Gastrocnemius medialis (tissue), 4 donors: ENCODE data around the gene RNF19B.

ENCODE experiments used
- POLR2A ChIP-seq, 2 donors: fragments of 450-650 bp; IDR thresholded peaks; one replicate each; pipeline ENCODE4 v1.6.1; 2017; ENCODE audit warnings: antibody characterized with exemption in 2 of 2, mild to moderate bottlenecking in 2 of 2, moderate library complexity in 2 of 2
- TF ChIP-seq, protein P1 (sequence below), 5 experiments: fragments of 450-650 bp in 3 of 5; fragments of 200-600 bp in 2 of 5; sonication (generic) in 2 of 5; IDR thresholded peaks in 4 of 5; conservative IDR thresholded peaks in 1 of 5; 1 replicate in 4 of 5; 2 replicates in 1 of 5; pipeline ENCODE4 v1.5.1; 2016 to 2019; ENCODE audit warnings: antibody characterized with exemption in 5 of 5, mild to moderate bottlenecking in 3 of 5, moderate library complexity in 3 of 5

- TF ChIP-seq, protein P1, sequence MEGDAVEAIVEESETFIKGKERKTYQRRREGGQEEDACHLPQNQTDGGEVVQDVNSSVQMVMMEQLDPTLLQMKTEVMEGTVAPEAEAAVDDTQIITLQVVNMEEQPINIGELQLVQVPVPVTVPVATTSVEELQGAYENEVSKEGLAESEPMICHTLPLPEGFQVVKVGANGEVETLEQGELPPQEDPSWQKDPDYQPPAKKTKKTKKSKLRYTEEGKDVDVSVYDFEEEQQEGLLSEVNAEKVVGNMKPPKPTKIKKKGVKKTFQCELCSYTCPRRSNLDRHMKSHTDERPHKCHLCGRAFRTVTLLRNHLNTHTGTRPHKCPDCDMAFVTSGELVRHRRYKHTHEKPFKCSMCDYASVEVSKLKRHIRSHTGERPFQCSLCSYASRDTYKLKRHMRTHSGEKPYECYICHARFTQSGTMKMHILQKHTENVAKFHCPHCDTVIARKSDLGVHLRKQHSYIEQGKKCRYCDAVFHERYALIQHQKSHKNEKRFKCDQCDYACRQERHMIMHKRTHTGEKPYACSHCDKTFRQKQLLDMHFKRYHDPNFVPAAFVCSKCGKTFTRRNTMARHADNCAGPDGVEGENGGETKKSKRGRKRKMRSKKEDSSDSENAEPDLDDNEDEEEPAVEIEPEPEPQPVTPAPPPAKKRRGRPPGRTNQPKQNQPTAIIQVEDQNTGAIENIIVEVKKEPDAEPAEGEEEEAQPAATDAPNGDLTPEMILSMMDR (IDR thresholded peaks at IDR 0.05 in 4 of 5, conservative IDR thresholded peaks at IDR 0.05 in 1 of 5) = no peak
- no peak for TF ChIP-seq POLR2A (IDR thresholded peaks at IDR 0.05)
Observed at GRCh38 chr1:32893198-32894018, 71.2 kb downstream of the RNF19B start.
